NCI-H1930 (cell line): ENCODE measurements around the gene CHRNA3.
"Not testable (repeated sequence)": the region's sequence is repeated elsewhere in the genome, so short reads cannot be mapped to it uniquely, and the experiment has no call there.

Source experiments
- DNase-seq, 2 experiments: peaks; one replicate each; lab custom pipeline; 2025; lab: John Stamatoyannopoulos, UW

Gene CHRNA3

GRCh38 chr15:78560201-78560600 is 60.6 kb downstream of the CHRNA3 start:
- not testable (repeated sequence) for DNase-seq

DNA sequence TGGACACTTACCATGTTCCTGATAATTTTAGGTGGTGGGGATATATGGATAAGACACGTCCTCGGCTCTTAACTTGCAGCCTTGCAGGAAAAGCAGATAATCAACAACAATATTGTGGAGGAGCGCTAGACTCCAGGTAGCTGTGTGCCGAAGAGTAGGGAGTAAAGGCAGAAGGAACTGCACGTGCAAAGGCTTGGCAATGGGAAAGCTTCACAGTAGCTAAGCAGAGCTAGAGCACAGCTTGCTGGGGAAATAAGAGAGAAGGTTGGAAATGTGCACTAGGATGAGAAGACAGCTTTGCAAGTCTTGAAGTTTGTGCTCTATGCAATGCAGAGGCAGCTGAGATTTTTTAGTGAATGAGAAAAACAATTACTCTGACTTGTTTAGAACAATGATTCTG is 68.2 kb downstream of the CHRNA3 start:
- DNase-seq, result no peak

GRCh38 chr15:78551902-78552301 is 68.9 kb downstream of the CHRNA3 start:
- DNase-seq, result no peak

GRCh38 chr15:78550815-78551214 is 70.0 kb downstream of the CHRNA3 start:
- no peak for DNase-seq

GRCh38 chr15:78550194-78550593 is 70.6 kb downstream of the CHRNA3 start:
- no peak for DNase-seq
